ENCODE results near the gene MRM2. TPM values are rescaled to one million over a fixed set of nuclear protein-coding genes. Genes with fewer than 3 reads are reported as not detected.

MRM2 gene
- total RNA-seq, 1 donor from 2014 or later, result 18.9 TPM

DNA sequence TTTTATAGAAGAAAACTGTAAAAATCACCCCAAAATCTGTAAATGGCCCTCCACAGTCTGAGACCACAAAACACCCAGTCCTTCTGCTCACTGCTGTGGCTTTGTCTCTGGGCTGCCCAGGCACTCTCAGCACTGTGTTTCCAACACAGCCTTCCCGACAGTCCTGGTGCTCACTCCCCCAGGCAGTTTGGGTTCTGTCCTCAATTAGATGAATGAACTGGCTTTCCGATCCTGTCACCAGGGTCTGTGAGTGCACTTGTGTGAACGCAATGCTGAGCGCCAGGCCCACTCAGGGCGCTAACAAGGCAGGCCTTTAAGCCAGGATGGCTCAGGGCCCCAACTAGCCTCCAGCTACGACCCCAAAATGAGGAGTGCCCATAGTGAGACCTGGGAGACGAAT is 12.5 kb downstream of the MRM2 start:
- TF ChIP-seq, protein P1, sequence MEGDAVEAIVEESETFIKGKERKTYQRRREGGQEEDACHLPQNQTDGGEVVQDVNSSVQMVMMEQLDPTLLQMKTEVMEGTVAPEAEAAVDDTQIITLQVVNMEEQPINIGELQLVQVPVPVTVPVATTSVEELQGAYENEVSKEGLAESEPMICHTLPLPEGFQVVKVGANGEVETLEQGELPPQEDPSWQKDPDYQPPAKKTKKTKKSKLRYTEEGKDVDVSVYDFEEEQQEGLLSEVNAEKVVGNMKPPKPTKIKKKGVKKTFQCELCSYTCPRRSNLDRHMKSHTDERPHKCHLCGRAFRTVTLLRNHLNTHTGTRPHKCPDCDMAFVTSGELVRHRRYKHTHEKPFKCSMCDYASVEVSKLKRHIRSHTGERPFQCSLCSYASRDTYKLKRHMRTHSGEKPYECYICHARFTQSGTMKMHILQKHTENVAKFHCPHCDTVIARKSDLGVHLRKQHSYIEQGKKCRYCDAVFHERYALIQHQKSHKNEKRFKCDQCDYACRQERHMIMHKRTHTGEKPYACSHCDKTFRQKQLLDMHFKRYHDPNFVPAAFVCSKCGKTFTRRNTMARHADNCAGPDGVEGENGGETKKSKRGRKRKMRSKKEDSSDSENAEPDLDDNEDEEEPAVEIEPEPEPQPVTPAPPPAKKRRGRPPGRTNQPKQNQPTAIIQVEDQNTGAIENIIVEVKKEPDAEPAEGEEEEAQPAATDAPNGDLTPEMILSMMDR (IDR thresholded peaks at IDR 0.05), result no peak
- no peaks in the 10 kb centered on the region for H3K27me3 Mint-ChIP-seq (ENCODE audit: unreplicated experiment)
- no peak for DNase-seq (ENCODE audit: extremely low spot score, unreplicated experiment)
- H3K4me3 Mint-ChIP-seq (ENCODE audit: unreplicated experiment), result no peak overlapping the region
- H3K36me3 Mint-ChIP-seq (ENCODE audit: unreplicated experiment), result peaks cover 14% of the 10 kb centered on the region
- H3K9me3 Mint-ChIP-seq (ENCODE audit: unreplicated experiment), result no peaks in the 10 kb centered on the region
- H3K4me1 Mint-ChIP-seq (ENCODE audit: unreplicated experiment), result peaks cover 14% of the 10 kb centered on the region
- H3K27ac Mint-ChIP-seq (ENCODE audit: unreplicated experiment), result no peak overlapping the region

DNA sequence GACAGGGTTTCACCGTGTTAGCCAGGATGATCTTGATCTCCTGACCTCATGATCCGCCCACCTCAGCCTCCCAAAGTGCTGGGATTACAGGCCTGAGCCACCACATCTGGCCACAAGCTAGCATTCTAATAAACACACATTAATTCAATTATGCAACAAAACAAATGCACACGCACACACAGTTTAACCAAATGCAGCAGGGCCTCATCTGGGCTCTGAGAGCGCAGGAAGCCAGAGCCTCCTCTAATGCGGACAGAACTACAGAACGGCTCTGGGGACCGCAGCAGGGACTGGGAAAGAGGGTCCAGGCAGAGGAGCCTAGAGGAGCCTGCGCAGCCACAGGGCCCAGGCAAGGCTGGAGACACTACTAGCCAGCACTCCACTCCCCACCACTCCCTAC is 13.1 kb downstream of the MRM2 start:
- TF ChIP-seq, protein P1 (IDR thresholded peaks at IDR 0.05), result no peak
- no peak for DNase-seq (ENCODE audit: extremely low spot score, unreplicated experiment)
- Mint-ChIP-seq H3K27me3 (ENCODE audit: unreplicated experiment) (no peaks in the 10 kb centered on the region), H3K4me3 (ENCODE audit: unreplicated experiment) (no peak overlapping the region), H3K36me3 (ENCODE audit: unreplicated experiment) (peaks cover 18% of the 10 kb centered on the region), H3K27ac (ENCODE audit: unreplicated experiment) (no peak overlapping the region), H3K4me1 (ENCODE audit: unreplicated experiment) (peaks cover 14% of the 10 kb centered on the region), H3K9me3 (ENCODE audit: unreplicated experiment) (no peaks in the 10 kb centered on the region)

DNA sequence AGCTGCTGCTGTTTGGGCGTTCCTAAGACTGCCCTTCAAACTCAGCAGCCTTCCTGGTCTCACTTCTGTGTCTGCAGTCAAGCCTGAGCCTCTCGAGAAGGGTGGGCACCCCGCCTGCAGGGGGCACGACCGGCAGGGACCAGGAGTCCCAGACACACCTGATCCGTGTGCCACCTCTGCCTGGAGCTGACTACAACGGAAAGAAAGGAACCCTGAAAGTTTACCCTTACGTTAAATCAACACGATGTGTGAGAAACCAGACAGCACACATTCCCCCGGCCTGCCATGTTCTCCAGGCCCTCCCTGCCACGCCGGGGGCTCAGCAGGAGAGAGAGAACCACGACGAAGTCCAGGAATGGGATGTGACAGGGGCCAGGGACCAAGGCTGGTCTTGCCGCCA is 14.3 kb downstream of the MRM2 start:
- no peak overlapping the region for H3K4me3 Mint-ChIP-seq (ENCODE audit: unreplicated experiment)
- H3K27ac Mint-ChIP-seq (ENCODE audit: unreplicated experiment), result no peak overlapping the region
- DNase-seq (ENCODE audit: extremely low spot score, unreplicated experiment), result no peak
- peaks cover 20% of the 10 kb centered on the region for H3K36me3 Mint-ChIP-seq (ENCODE audit: unreplicated experiment)
- peaks cover 8% of the 10 kb centered on the region for H3K4me1 Mint-ChIP-seq (ENCODE audit: unreplicated experiment)
- no peaks in the 10 kb centered on the region for H3K9me3 Mint-ChIP-seq (ENCODE audit: unreplicated experiment)
- no peaks in the 10 kb centered on the region for H3K27me3 Mint-ChIP-seq (ENCODE audit: unreplicated experiment)
- TF ChIP-seq, protein P1 (IDR thresholded peaks at IDR 0.05), result no peak

DNA sequence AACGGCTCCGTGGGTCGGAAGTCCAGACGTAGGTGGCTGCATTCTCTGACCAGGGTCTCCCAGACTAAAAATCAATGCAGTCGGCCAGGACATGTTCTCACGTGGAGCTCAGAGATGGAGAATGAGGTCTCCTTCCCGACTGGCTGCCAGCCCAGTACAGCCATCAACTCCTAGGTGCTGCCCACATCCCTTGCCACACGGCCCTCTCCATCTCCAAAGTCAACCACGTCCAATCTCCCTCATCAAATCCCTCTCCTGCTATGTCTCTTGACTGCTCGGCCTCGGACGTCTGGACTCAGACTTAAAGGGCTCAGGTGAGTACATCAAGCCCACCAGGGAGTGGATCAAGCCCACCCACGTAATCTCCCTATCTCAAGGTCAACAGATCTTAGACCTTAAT is 16.2 kb downstream of the MRM2 start:
- no peak for DNase-seq (ENCODE audit: extremely low spot score, unreplicated experiment)
- peaks cover 28% of the 10 kb centered on the region for H3K36me3 Mint-ChIP-seq (ENCODE audit: unreplicated experiment)
- H3K4me3 Mint-ChIP-seq (ENCODE audit: unreplicated experiment), result no peak overlapping the region

DNA sequence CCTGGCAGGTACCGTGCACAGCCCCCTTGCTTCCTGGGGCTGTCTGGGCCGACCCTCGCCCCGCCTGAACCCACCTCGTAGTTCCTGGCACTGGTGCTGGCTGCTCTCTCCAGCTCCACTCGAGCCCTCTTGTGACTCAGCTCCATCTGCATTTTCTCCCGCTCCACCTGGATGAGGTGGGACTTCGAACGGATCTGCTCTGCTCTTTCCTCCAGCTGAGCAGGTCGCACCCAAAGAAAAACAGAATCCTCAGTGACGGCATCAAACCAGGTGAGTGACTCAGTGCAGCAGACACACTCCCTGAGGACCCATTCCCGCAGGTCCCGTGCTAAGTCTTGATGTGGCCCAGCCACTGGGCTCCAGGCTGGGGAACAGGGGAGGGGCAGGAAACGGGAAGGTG is 16.7 kb downstream of the MRM2 start:
- H3K27ac Mint-ChIP-seq (ENCODE audit: unreplicated experiment), result no peak overlapping the region
- H3K36me3 Mint-ChIP-seq (ENCODE audit: unreplicated experiment), result peaks cover 28% of the 10 kb centered on the region
- H3K4me1 Mint-ChIP-seq (ENCODE audit: unreplicated experiment), result no peaks in the 10 kb centered on the region
- no peak overlapping the region for H3K4me3 Mint-ChIP-seq (ENCODE audit: unreplicated experiment)
- DNase-seq (ENCODE audit: extremely low spot score, unreplicated experiment), result no peak
- H3K27me3 Mint-ChIP-seq (ENCODE audit: unreplicated experiment), result no peaks in the 10 kb centered on the region
- no peaks in the 10 kb centered on the region for H3K9me3 Mint-ChIP-seq (ENCODE audit: unreplicated experiment)
- TF ChIP-seq, protein P1 (IDR thresholded peaks at IDR 0.05), result no peak

More for the DNA sequence above, 16.2 kb downstream of the MRM2 start:
- H3K9me3 Mint-ChIP-seq (ENCODE audit: unreplicated experiment), result no peaks in the 10 kb centered on the region
- TF ChIP-seq, protein P1 (IDR thresholded peaks at IDR 0.05), result no peak
- H3K27me3 Mint-ChIP-seq (ENCODE audit: unreplicated experiment), result no peaks in the 10 kb centered on the region
- H3K4me1 Mint-ChIP-seq (ENCODE audit: unreplicated experiment), result no peaks in the 10 kb centered on the region
- H3K27ac Mint-ChIP-seq (ENCODE audit: unreplicated experiment), result no peak overlapping the region

Measured in osteocyte (in vitro differentiated cells).